ENCODE measurements around the gene DZIP1L.

The DZIP1L gene

DNA sequence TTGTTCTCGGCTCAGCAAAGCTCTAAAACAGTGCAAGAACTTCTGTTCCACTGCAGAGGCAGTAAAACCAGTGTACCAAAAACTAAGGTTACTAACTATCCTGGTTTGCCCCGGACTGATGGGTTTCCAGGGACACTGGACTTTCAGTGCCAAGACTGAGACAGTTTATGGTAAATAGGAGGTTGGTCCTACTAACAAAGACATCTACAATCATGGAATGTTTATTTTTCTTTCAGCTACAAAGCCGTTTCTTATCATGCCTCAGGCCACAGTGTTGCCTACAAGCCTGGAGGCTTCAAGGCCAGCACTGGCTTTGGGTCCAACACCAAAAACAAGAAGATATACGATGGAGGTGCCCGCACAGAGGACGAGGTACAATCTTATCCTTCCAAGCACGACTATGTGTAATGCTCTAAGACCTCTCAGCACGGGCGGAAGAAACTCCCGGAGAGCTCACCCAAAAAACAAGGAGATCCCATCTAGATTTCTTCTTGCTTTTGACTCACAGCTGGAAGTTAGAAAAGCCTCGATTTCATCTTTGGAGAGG, 84.6 kb downstream of the DZIP1L start:
- no peak for DNase-seq

DNA sequence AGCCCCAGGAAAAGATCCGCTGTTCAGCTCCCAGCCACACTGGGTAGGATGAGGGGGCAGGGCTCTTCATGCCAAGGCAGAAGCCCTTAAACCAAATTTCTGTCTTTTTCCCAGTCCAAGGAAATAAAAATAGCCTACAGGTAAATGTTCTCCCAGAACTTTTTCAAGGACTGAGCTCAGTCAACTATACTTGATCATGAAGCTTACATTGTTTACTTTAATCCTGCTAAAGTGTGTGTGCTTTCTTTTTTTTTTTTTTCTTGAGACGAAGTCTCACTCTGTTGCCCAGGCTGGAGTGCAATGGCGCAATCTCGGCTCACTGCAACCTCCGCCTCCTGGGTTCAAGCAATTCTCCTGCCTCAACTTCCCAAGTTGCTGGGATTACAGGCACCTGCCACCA, 87.6 kb downstream of the DZIP1L start:
- DNase-seq, result no peak

DNA sequence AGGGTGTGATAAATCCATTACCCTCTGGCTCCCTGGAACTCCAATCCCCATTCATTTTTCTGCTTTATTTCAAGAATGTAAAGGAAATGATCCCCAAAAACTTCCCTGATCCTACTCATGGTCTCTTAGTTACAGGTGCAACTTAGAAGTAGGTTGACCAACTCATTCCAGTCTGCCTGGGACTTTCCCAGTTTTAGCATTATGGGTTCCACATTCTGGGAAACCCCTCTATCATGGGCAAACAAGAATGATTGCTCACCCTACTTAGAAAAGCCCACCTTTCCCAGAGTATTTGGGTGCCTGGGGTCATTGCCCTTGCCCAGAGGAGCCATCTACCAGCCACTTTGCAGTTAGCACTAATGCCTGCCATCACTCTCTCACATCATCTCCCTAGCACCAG, 89.9 kb downstream of the DZIP1L start:
- DNase-seq, result no peak

DNA sequence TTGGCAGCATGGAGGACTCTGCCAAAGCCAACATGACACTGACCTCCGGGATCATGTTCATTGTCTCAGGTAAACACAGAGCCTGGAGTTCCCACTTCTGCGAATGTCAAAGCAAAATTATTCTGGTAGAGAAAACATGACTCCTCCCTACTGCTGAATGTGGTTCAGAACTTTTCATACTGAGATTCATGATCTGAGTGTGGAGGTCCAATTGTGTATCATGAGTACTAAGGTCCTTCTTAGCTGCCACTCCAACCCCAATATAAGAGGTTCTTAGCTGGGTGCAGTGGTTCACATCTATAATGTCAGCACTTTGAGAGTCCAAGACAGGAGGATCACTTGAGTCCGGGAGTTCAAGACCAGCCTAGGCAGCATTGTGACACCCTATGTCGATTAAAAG, 91.7 kb downstream of the DZIP1L start:
- no peak for DNase-seq

DNA sequence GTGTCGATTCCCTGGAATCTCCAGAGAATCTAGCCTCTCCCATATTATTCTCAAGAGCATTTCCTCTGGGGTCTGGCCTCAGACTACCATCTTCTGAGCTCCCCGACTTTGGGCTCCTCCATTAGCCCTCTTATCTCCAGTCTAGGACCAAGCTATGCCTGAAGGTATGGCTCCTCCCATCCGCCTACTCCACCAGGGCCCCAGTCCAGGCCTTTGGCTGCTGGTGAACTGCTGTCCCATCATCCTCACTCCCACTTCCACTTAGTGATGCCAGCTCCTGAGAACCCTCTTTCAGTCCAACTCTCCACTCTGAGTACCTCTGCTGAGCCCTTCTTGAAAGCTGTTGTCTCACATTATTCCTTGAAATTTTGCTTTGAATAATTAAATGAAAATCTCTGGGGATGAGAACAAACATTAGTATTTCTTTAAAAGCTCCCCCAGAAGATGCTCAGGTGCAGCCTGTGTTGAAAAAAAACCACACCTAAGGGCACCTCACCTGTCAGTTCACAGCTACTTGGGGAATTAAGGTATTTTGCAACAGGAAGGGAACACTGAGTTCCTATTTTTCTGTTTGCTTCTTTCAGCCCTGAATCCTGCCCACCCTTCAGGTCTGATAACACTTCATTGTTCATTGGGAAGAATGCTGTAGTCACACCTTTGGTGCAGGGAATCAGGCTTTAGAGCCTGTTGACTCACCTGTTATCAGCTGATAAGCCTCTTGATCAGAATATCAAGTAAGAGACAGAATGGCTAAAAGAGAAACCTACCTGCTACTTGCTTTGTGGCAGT, 95.9 kb downstream of the DZIP1L start:
- DNase-seq, result no peak

DNA sequence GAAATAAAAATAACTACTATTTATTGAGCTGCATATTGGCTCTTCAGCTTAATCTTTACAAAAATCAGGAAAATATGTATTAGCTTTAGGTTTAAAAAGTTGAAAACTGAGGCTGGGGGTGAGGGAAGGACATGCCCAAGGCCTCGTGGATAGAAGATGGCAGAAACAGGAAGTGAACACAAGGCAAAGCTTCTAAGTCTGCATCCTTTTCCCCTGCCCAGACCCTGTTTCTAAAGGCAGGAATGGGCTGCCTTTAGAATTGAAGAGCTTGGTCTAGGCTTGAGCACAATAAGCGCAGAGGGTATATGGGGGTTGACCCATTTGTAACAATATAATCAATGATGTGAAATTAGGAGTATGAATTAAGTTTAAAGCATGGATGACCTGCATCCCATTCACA, 99.3 kb downstream of the DZIP1L start:
- DNase-seq, result no peak

DNA sequence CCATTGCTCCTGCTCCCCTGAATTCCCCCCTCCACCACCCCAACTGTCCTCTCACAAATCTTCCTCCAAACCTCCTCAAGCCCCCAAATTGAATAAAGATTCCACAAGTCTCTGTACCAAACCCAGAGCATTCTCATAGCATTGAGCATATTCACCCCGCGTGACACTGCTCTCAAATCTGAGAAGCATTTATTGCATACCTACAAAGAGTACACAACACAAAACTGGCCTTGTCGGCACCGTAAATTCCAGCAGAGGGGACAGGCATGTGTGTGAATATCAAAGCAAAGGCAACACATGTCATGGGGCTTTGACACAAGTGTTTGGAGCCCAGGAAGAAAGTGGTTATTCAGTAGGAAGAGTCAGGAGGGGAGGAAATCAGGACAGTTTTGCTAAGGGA, 102.9 kb downstream of the DZIP1L start:
- DNase-seq, result no peak
